Stomach (tissue), 4 donors: ENCODE results near the gene PIK3CA.

Experiments used
- CTCF ChIP-seq, 7 experiments: fragments of 450-650 bp in 4 of 7; fragments of 200-600 bp in 3 of 7; sonication (generic) in 3 of 7; IDR thresholded peaks; one replicate each; pipeline ENCODE4 v1.5.1; 2016 to 2019; ENCODE audit warnings: antibody characterized with exemption in 7 of 7, control low read depth in 2 of 7, mild to moderate bottlenecking in 1 of 7
- POLR2A ChIP-seq, 4 donors: fragments of 450-650 bp; IDR thresholded peaks; one replicate each; pipeline ENCODE4 v1.6.1; 2016; ENCODE audit warnings: antibody characterized with exemption in 4 of 4, control low read depth in 2 of 4, mild to moderate bottlenecking in 1 of 4, moderate library complexity in 1 of 4
- POLR2AphosphoS5 ChIP-seq, 3 donors: sonication (generic); formaldehyde crosslinking; IDR thresholded peaks; one replicate each; pipeline ENCODE4 v1.6.1; 2016; ENCODE audit warnings: antibody characterized with exemption in 3 of 3

- TF ChIP-seq POLR2A (IDR thresholded peaks at IDR 0.05): no peak
- TF ChIP-seq CTCF (IDR thresholded peaks at IDR 0.05): no peak
- no peak for TF ChIP-seq POLR2AphosphoS5 (IDR thresholded peaks at IDR 0.05)
Measured at GRCh38 chr3:179108086-179108485, 40.1 kb upstream of the PIK3CA start.
